ENCODE data around the gene HOXB2.

DNA sequence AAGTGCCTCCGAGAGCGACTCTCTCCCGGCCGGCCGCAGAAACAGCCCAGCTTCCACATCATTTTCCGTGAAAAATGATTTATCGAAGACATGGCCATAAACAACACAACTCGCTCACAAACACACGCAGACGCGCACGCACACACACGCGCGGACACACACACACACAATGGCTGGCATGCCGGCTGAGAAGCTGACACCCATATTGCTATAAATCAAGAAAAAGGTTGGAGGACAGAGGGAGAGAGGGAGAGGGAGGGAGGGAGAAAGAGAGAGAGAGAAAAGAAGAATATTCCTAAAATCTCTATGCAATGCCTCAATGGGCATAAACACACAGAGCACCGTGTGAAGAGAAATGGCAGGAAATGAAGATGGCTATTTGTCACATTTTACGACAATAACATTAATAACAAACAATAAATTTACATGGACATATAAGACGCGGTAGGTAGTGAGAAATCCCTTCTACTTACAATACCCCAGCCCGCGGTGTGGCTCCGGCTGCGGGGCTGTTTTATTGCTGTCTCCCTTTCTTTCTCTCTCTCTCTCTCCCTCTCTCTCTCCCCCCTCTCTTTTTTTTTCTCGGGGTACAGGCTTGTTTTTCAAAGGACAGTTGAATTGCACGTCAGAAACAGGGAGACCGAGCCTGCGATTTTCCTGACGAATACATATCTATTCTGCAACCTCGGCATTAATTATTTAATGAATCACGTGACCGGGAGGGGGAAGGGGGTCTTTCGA is 23.8 kb upstream of the HOXB2 start:
- TF ChIP-seq POLR2A (IDR thresholded peaks at IDR 0.05) (no peak), CTCF (IDR thresholded peaks at IDR 0.05) (no peak)

Data from testis (tissue), 2 donors.